ENCODE data around the gene FASTK. TPM values are rescaled to one million over a fixed set of nuclear protein-coding genes. Genes with fewer than 3 reads are reported as not detected.

FASTK gene
- total RNA-seq, 1 experiment from 2014 or later = 86.5 TPM

- DNase-seq (ENCODE audit: low read depth) = no peak
Measured at GRCh38 chr7:151083071-151083823, 2.6 kb upstream of the FASTK start, which contains the start of gene TMUB1. TSS of gene TMUB1 (minus strand) at chr7:151083493. CDS start at chr7:151082563, 930 bp downstream.

GRCh38 chr7:151082141-151083070 lies 1.8 kb upstream of the FASTK start:
- no peak for DNase-seq (ENCODE audit: low read depth)

GRCh38 chr7:151081170-151082101 lies 827 bp upstream of the FASTK start:
- no peak for DNase-seq (ENCODE audit: low read depth)

GRCh38 chr7:151080067-151080521 lies 515 bp downstream of the FASTK start:
- no peak for DNase-seq (ENCODE audit: low read depth)

GRCh38 chr7:151079199-151079910 lies 1.3 kb downstream of the FASTK start:
- no peak for DNase-seq (ENCODE audit: low read depth)

- DNase-seq (ENCODE audit: low read depth) = no peak
Measured at GRCh38 chr7:151078233-151079040, 2.2 kb downstream of the FASTK start.

- no peak for DNase-seq (ENCODE audit: low read depth)
Measured at GRCh38 chr7:151077705-151078232, 2.8 kb downstream of the FASTK start.

GRCh38 chr7:151076863-151077704 lies 3.5 kb downstream of the FASTK start:
- no peak for DNase-seq (ENCODE audit: low read depth)

- DNase-seq (ENCODE audit: low read depth) = no peak
Measured at GRCh38 chr7:151075978-151076426, 4.6 kb downstream of the FASTK start.

GRCh38 chr7:151075662-151075971 lies 5.0 kb downstream of the FASTK start:
- DNase-seq (ENCODE audit: low read depth) = no peak

- DNase-seq (ENCODE audit: low read depth) = no peak
Measured at GRCh38 chr7:151074817-151075661, 5.6 kb downstream of the FASTK start.

GRCh38 chr7:151073990-151074389 lies 6.6 kb downstream of the FASTK start:
- no peak for DNase-seq (ENCODE audit: low read depth)

- DNase-seq (ENCODE audit: low read depth) = no peak
Measured at GRCh38 chr7:151071032-151071866, 9.4 kb downstream of the FASTK start.

- no peak for DNase-seq (ENCODE audit: low read depth)
Measured at GRCh38 chr7:151070574-151070960, 10.0 kb downstream of the FASTK start.

- DNase-seq (ENCODE audit: low read depth) = no peak
Measured at GRCh38 chr7:151069841-151070573, 10.6 kb downstream of the FASTK start.
